HCT116 (cell line): Measurements from ENCODE around the gene EVC2. TPM values are rescaled to one million over a fixed set of nuclear protein-coding genes. Genes with fewer than 3 reads are reported as not detected.

Experiments
- ATAC-seq: fragments of 200-7000 bp; cut with Tn5 transposase; 2 replicates; pipeline ENCODE4 v1.9.1; 2020; ENCODE audit warnings: mild to moderate bottlenecking, moderate library complexity
- BruUV-seq: library from RNA; stranded (reverse); fragments of 400-500 nt; replicated peaks from 2 replicates; lab custom pipeline; 2021; lab: Mats Ljungman, UMichigan
- CTCF ChIA-PET: fragments of 300-600 bp; sonication (Branson Sonifier 250); formaldehyde crosslinking; loops from one replicate; lab custom pipeline; 2021; ENCODE audit warnings: antibody characterized with exemption; lab: Charles Lee
- POLR2A ChIA-PET: fragments of 300-600, 350-600 bp; sonication (Branson Sonifier 250); formaldehyde crosslinking; loops from one replicate; lab custom pipeline; 2021; ENCODE audit warnings: antibody characterized with exemption; lab: Charles Lee
- RAD21 ChIA-PET, 2 experiments: fragments of 300-600 bp; sonication (Branson Sonifier 250); formaldehyde crosslinking; loops; one replicate each; lab custom pipeline; 2023; ENCODE audit warnings: low total read pairs in 2 of 2; ENCODE audit not compliant: uncharacterized antibody in 2 of 2, unreplicated experiment in 2 of 2, low non-redundant PET in 1 of 2; lab: Charles Lee
- DNase-seq: peaks from one replicate; pipeline ENCODE4 v3.0.0-alpha.2; 2010; ENCODE audit warnings: low read depth, low spot score
- H2AFZ ChIP-seq: fragments of 200-600 bp; shearing (Covaris generic), sonication (generic); 2 replicates; pipeline ENCODE4 v1.6.1; 2017; ENCODE audit warnings: low read depth, mixed run types, mixed read lengths, antibody characterized with exemption, low read length; ENCODE audit not compliant: poor library complexity, severe bottlenecking
- H3K27ac ChIP-seq: 2 replicates; pipeline ENCODE4 v1.5.1; 2012; ENCODE audit warnings: low read depth, low read length
- H3K27me3 ChIP-seq: fragments of 200-600 bp; sonication (generic); 2 replicates; pipeline ENCODE4 v1.6.1; 2016; ENCODE audit warnings: mixed run types, low read length, mixed read lengths; ENCODE audit not compliant: insufficient read depth
- H3K36me3 ChIP-seq, 2 experiments: fragments of 200-500 bp in 1 of 2; fragments of 200-600 bp in 1 of 2; sonication (Bioruptor generic) in 1 of 2; sonication (generic) in 1 of 2; 2 replicates each; pipeline versions ENCODE4 v1.5.1 to v1.6.1; 2014 to 2016; ENCODE audit warnings: low read length in 2 of 2, inconsistent platforms in 1 of 2, mixed read lengths in 1 of 2, mixed run types in 1 of 2; ENCODE audit not compliant: insufficient read depth in 2 of 2, control insufficient read depth in 1 of 2
- H3K4me1 ChIP-seq, 2 experiments: fragments of 200-600 bp in 1 of 2; sonication (generic) in 1 of 2; 2 replicates each; pipeline versions ENCODE4 v1.5.1 to v1.6.1; 2012 to 2017; ENCODE audit warnings: low read length in 2 of 2, inconsistent platforms in 1 of 2, mild to moderate bottlenecking in 1 of 2, mixed read lengths in 1 of 2, mixed run types in 1 of 2, moderate library complexity in 1 of 2; ENCODE audit not compliant: insufficient read depth in 2 of 2, control insufficient read depth in 1 of 2
- H3K4me2 ChIP-seq: fragments of 200-600 bp; sonication (generic); 2 replicates; pipeline ENCODE4 v1.6.1; 2017; ENCODE audit warnings: mixed run types, low read length, mixed read lengths
- H3K4me3 ChIP-seq, 2 experiments: fragments of 200-600 bp in 1 of 2; sonication (generic) in 1 of 2; replicated peaks in 1 of 2; 2 replicates each; pipeline ENCODE4 v1.5.1; 2011 to 2016; ENCODE audit warnings: low read length in 2 of 2, control low read depth in 1 of 2, low read depth in 1 of 2, mild to moderate bottlenecking in 1 of 2, mixed read lengths in 1 of 2, mixed run types in 1 of 2
- H3K79me2 ChIP-seq: fragments of 200-600 bp; sonication (generic); 2 replicates; pipeline ENCODE4 v1.6.1; 2017; ENCODE audit warnings: mild to moderate bottlenecking, mixed run types, low read length, moderate library complexity, mixed read lengths; ENCODE audit not compliant: insufficient read depth
- H3K9ac ChIP-seq: fragments of 200-600 bp; sonication (generic); 2 replicates; pipeline ENCODE4 v1.6.1; 2016; ENCODE audit warnings: low read length, mixed read lengths
- H3K9me2 ChIP-seq: fragments of 200-600 bp; sonication (generic), shearing (Covaris generic); 2 replicates; pipeline ENCODE4 v1.6.1; 2017; ENCODE audit warnings: mixed run types, mild to moderate bottlenecking, moderate library complexity; ENCODE audit not compliant: insufficient read depth
- H3K9me3 ChIP-seq, 2 experiments: fragments of 200-500 bp in 1 of 2; fragments of 200-600 bp in 1 of 2; sonication (Bioruptor generic) in 1 of 2; sonication (generic) in 1 of 2; 2 replicates each; pipeline ENCODE4 v1.6.1; 2014 to 2017; ENCODE audit warnings: low read length in 2 of 2, mixed read lengths in 2 of 2, inconsistent platforms in 1 of 2, low read depth in 1 of 2, mild to moderate bottlenecking in 1 of 2, mixed run types in 1 of 2, moderate library complexity in 1 of 2; ENCODE audit not compliant: control insufficient read depth in 1 of 2, insufficient read depth in 1 of 2
- H4K20me1 ChIP-seq: fragments of 200-600 bp; sonication (generic), shearing (Covaris generic); 2 replicates; pipeline ENCODE4 v1.6.1; 2017; ENCODE audit warnings: mixed run types, mild to moderate bottlenecking, moderate library complexity; ENCODE audit not compliant: insufficient read depth
- CBX3 ChIP-seq: IDR thresholded peaks from 2 replicates; pipeline ENCODE4 v1.6.1; 2012; ENCODE audit warnings: low read depth
- CEBPB ChIP-seq: IDR thresholded peaks from 2 replicates; pipeline ENCODE4 v1.6.1; 2012; ENCODE audit warnings: low read depth
- CTCF ChIP-seq, 3 experiments: fragments of 200-600 bp in 1 of 3; sonication (generic) in 1 of 3; IDR thresholded peaks in 2 of 3; conservative IDR thresholded peaks in 1 of 3; 2 replicates each; pipeline ENCODE4 v1.5.1; 2012 to 2017; ENCODE audit warnings: low read depth in 2 of 3, low read length in 2 of 3, antibody characterized with exemption in 1 of 3, borderline replicate concordance in 1 of 3, control low read depth in 1 of 3, mild to moderate bottlenecking in 1 of 3, mixed read lengths in 1 of 3, mixed run types in 1 of 3, moderate library complexity in 1 of 3; ENCODE audit not compliant: insufficient read depth in 1 of 3
- POLR2AphosphoS5 ChIP-seq: IDR thresholded peaks from 2 replicates; pipeline ENCODE4 v1.6.1; 2011; ENCODE audit warnings: mild to moderate bottlenecking, low read depth, low read length, moderate library complexity
- RAD21 ChIP-seq: IDR thresholded peaks from 2 replicates; pipeline ENCODE4 v1.6.1; 2012; ENCODE audit warnings: low read depth, mild to moderate bottlenecking
- REST ChIP-seq: IDR thresholded peaks from 2 replicates; pipeline ENCODE4 v1.6.1; 2012; ENCODE audit warnings: low read depth
- intact Hi-C: fragments of 100-400 bp; cut with micrococcal nuclease; formaldehyde crosslinking; loops from 2 replicates; pipeline ENCODE4 v1.10.0; 2022
- total RNA-seq: library from RNA; stranded (reverse); gene quantifications from one replicate; pipeline ENCODE4 v1.2.1, GENCODE V29; 2021; ENCODE audit not compliant: unreplicated experiment

Gene EVC2
- total RNA-seq, 1 experiment from 2014 or later: not detected

DNA sequence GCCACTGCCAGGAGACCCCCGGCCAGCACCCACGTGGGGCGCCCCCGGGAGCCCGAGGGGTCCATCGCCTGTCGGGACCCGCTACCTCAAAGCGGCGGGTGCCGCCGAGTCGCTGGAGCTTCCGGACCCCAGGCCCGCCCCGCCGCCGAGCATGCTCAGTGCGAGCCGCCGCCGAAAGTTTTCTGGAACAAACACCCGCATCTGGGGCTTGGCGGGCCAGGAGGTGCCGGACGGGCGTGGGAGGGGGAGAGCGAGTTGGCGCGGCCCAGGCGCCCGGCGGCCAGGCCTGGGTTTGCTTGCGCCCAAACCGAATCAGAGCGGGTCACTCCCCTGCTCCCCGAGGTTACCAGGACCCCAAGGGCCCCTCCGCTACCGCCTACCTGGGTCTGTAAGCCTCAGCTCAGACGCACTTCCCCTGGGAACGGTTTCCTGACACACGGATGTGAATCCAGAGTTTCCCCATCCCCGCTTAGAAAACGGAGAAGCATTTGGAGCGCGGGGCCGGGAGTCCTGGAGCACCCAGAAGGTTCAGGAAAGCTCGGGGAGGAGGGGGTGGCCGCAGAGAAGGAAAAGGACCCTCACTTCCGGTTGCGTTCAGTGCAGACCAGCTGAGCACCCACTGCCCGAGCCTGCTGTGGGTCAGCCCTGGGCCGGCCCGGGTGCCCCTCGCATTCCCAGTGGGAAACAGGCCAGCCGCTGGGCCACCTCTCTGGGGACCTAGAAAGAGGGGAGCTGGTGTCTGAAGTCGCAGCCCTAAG is at the start of gene EVC2 (continued):
- TF ChIP-seq REST (no peak), CBX3 (no peak), RAD21 (no peak), POLR2AphosphoS5 (no peak)

GRCh38 chr4:5757954-5758353 is 49.6 kb upstream of the EVC2 start:
- H3K36me3 ChIP-seq: no peaks in the 10 kb centered on the region
- no peak overlapping the region for H3K4me3 ChIP-seq
- ATAC-seq (no peak), DNase-seq (no peak)
- no peaks in the 10 kb centered on the region for H3K9me2 ChIP-seq
- peaks cover 16 to 61% of the 10 kb centered on the region in 2 experiments for H3K4me1 ChIP-seq
- no peaks in the 10 kb centered on the region for H3K79me2 ChIP-seq
- ChIA-PET CTCF (no interaction called here), RAD21 (no interaction called here), POLR2A (no interaction called here)
- H3K4me2 ChIP-seq: peak overlapping the region; percentile 58
- no peak for TF ChIP-seq CTCF (IDR thresholded peaks at IDR 0.05 in 2 of 3, conservative IDR thresholded peaks at IDR 0.05 in 1 of 3; ENCODE audit: borderline replicate concordance in 1 of 3, insufficient read depth in 1 of 3, low read depth in 2 of 3, low read length in 2 of 3)
- TF ChIP-seq CEBPB: no peak
- H3K27ac ChIP-seq: no peak overlapping the region
- no TSS peak for BruUV-seq
- no peaks in the 10 kb centered on the region for H3K27me3 ChIP-seq
- no peak overlapping the region for H2AFZ ChIP-seq
- intact Hi-C loops: no loop called here
- peak overlapping the region; percentile 27 for H3K9ac ChIP-seq
- H4K20me1 ChIP-seq: no peaks in the 10 kb centered on the region
- no peaks in the 10 kb centered on the region for H3K9me3 ChIP-seq
